BE2C (cell line): ENCODE results near the gene ATG3.

Experiments
- DNase-seq: peaks from one replicate; pipeline ENCODE4 v3.0.0-alpha.2; 2020
- H3K27me3 ChIP-seq: fragments of 250-450 bp; sonication (Bioruptor Pico); 2 replicates; pipeline ENCODE4 v1.5.1; 2020; ENCODE audit warnings: mild to moderate bottlenecking
- H3K36me3 ChIP-seq: fragments of 250-450 bp; sonication (Bioruptor Pico); 2 replicates; pipeline ENCODE4 v1.5.1; 2020; ENCODE audit warnings: mild to moderate bottlenecking
- H3K4me1 ChIP-seq: fragments of 250-450 bp; sonication (Bioruptor Pico); 2 replicates; pipeline ENCODE4 v1.5.1; 2020
- H3K4me3 ChIP-seq: 2 replicates; pipeline ENCODE4 v1.5.1; 2011; ENCODE audit warnings: low read depth, low read length
- H3K9me3 ChIP-seq: fragments of 250-450 bp; sonication (Bioruptor Pico); 2 replicates; pipeline ENCODE4 v1.5.1; 2020
- CTCF ChIP-seq: IDR thresholded peaks from 2 replicates; pipeline ENCODE4 v1.5.1; 2012; ENCODE audit warnings: mild to moderate bottlenecking, low read depth, low read length

ATG3 gene

GRCh38 chr3:112489674-112490479, 71.9 kb downstream of the ATG3 start:
- H3K9me3 ChIP-seq = no peaks in the 10 kb centered on the region
- no peak for TF ChIP-seq CTCF
- DNase-seq = no peak
- no peaks in the 10 kb centered on the region for H3K36me3 ChIP-seq
- no peaks in the 10 kb centered on the region for H3K4me1 ChIP-seq
- H3K4me3 ChIP-seq = no peak overlapping the region
- no peaks in the 10 kb centered on the region for H3K27me3 ChIP-seq

GRCh38 chr3:112486811-112487505, 74.8 kb downstream of the ATG3 start:
- H3K36me3 ChIP-seq = no peaks in the 10 kb centered on the region
- no peaks in the 10 kb centered on the region for H3K9me3 ChIP-seq
- no peaks in the 10 kb centered on the region for H3K27me3 ChIP-seq
- H3K4me3 ChIP-seq = no peak overlapping the region
- DNase-seq = no peak
- TF ChIP-seq CTCF = no peak
- H3K4me1 ChIP-seq = no peaks in the 10 kb centered on the region

- Histone ChIP-seq H3K9me3 (no peaks in the 10 kb centered on the region), H3K4me3 (no peak overlapping the region), H3K4me1 (no peaks in the 10 kb centered on the region), H3K36me3 (no peaks in the 10 kb centered on the region), H3K27me3 (no peaks in the 10 kb centered on the region)
- no peak for TF ChIP-seq CTCF
- DNase-seq = no peak
Measured at GRCh38 chr3:112484352-112484751, 77.4 kb downstream of the ATG3 start.

GRCh38 chr3:112482675-112483074, 79.1 kb downstream of the ATG3 start:
- Histone ChIP-seq H3K36me3 (no peaks in the 10 kb centered on the region), H3K27me3 (no peaks in the 10 kb centered on the region), H3K9me3 (no peaks in the 10 kb centered on the region), H3K4me3 (no peak overlapping the region), H3K4me1 (no peaks in the 10 kb centered on the region)
- no peak for TF ChIP-seq CTCF
- no peak for DNase-seq
